HG03039 (cell line): ENCODE results near the gene PROZ.

ENCODE experiments used
- ATAC-seq: cut with Tn5 transposase; IDR thresholded peaks from one replicate; pipeline ENCODE4 v1.9.1; 2021; ENCODE audit warnings: mild to moderate bottlenecking, moderate library complexity; ENCODE audit not compliant: unreplicated experiment

PROZ gene

GRCh38 chr13:113196970-113197737 is 38.7 kb downstream of the PROZ start:
- ATAC-seq = no peak

- no peak for ATAC-seq
These were observed 43.4 kb downstream of the PROZ start for GRCh38 chr13:113201815-113202214.

DNA sequence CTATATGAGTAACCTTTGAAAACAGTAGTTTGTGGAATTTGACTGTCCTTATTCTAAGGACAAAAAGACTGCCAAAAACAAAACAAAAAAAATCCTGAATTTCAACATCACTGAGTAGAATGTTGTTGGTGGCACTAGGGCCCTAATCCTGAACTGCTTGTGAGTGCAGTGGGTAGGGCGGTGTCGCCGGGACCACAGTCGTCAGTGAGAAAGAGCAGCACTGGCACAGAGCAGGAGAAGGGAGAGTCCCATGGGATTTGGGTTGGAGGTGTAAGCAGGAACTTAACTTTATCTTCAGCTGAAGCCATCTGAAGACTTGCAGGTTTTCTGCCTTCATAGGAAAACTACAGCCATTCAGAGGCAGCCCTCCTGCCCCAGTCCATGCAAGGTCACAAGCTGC is 44.5 kb downstream of the PROZ start:
- no peak for ATAC-seq

GRCh38 chr13:113203507-113204377 is 45.3 kb downstream of the PROZ start:
- ATAC-seq = no peak

GRCh38 chr13:113204378-113204734 is 45.9 kb downstream of the PROZ start:
- no peak for ATAC-seq

- no peak for ATAC-seq
These were observed 47.0 kb downstream of the PROZ start for GRCh38 chr13:113205428-113205931.

GRCh38 chr13:113207460-113207859 is 49.0 kb downstream of the PROZ start:
- ATAC-seq = no peak

- peak; percentile 11 for ATAC-seq
These were observed 49.5 kb downstream of the PROZ start for GRCh38 chr13:113207890-113208420.

DNA sequence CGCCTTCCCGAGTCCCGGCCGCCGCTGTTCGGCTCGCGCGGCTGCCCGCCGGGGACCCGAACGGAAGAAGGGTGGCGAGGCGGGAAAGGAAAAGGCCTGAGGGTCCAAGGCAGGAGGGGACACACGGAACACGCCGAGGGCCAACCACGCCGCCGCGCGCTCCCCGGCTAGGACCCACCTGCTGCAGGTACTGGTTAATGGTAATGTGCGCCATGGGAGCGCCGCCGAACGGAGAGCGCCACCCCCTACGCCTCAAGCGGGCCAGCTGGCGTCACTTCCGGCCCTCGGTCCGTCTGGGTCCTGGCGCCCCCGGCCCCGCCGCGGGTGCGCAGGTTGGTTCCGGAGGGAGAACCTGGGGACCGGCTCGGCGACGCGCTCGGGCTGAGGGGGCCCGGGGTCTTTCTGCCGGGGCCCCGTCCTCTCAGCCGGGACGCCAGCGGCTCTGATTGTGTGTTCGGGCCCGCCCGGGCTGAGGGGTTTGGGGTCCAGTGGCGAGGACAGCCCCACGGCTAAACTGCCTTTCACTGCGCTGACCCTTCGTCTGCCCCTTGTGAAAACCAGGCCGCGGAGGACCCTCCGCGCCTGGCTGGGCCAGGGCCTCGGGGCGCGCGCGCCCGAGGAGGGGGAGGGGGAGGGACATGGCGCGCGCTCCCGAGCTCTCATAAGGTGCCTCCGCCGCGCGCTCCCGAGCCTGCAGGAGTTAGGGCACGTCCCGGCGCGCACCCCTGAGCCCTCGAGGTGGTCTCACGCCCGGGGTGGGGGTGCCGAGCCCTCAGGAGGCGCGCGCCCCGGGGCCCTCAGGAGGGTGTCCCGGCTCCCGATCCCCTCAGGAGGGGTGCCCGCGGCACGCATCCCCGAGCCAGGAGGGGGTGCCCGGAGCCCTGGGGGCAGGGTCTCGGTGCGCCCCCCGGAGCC is 50.2 kb downstream of the PROZ start, which contains the start of gene PCID2:
Gene PCID2, minus strand, starts transcription at position 249 of the 915 bp plus-strand sequence. Its CDS starts 35 bp downstream, at position 214.
- ATAC-seq = peak; percentile 64

DNA sequence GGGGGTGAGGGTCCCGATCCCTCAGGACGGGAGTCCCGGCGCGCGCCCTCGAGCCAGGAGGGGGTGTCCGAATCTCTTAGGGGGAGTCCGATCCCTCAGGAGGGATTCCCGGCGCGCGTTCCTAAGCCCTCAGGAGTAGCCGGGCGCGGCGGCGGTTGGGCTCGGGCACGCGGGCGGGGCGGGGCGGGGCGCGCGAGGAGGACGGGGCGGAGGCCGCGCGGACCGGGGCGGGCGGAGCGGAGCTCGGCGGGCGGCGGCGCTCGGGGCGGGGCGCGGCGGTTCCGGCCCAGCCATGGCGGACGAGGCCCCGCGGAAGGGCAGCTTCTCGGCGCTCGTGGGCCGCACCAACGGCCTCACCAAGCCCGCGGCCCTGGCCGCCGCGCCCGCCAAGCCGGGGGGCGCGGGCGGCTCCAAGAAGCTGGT is 50.9 kb downstream of the PROZ start, which contains the start of gene CUL4A:
Gene CUL4A, plus strand, starts transcription at position 278 of the 423 bp plus-strand sequence. Its CDS starts 15 bp downstream, at position 293.
- peak; percentile 40 for ATAC-seq

DNA sequence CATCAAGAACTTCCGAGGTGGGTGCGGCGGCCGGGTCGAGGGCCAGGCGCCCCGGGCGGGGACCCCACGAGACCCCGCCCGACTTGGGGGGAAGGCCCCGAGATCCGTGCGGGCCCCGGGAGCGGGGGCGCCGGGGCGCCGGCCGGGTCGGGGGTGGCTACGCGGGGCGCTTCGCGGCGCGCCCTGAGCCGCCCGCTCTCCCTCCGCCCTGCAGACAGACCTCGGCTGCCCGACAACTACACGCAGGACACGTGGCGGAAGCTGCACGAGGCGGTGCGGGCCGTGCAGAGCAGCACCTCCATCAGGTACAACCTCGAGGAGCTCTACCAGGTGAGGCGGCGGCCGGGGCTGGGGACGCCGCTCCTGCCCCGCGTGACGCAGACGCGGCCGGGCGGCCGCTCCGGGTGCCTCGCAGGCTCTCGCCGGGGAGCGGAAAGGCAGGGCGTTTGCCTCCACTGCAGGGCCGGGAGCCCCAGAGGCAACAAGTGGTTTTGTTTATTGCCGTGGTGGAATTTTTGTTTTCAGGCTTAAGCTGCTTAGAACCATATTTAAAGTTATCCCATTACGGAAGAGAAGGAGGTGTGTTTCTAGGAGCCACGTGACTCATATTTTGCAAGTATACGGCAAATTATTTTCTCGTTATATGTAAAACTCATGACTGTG is 51.4 kb downstream of the PROZ start:
- peak; percentile 28 for ATAC-seq

GRCh38 chr13:113210833-113211232 is 52.4 kb downstream of the PROZ start:
- ATAC-seq = no peak

DNA sequence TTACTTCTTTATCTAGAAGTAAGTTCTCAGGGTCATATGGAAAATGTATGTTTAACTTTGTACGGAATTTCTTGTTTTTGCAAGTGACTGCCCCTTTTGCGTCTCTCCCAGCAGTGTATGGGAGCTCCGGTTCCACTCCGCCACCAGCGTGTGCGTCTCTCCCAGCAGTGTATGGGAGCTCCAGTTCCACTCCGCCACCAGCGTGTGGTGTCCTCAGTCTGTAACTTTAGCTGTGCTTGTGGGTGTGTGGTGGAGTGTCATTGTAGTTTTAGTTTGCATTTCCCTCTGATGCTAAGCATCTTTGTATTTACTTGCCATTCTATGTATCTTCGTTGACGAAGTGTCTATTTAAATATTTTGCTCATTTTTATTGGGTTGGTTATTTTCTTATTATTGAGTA is 53.3 kb downstream of the PROZ start:
- no peak for ATAC-seq

- ATAC-seq = no peak
These were observed 58.0 kb downstream of the PROZ start for GRCh38 chr13:113216254-113217048.

- no peak for ATAC-seq
These were observed 60.1 kb downstream of the PROZ start for GRCh38 chr13:113218586-113218985.

DNA sequence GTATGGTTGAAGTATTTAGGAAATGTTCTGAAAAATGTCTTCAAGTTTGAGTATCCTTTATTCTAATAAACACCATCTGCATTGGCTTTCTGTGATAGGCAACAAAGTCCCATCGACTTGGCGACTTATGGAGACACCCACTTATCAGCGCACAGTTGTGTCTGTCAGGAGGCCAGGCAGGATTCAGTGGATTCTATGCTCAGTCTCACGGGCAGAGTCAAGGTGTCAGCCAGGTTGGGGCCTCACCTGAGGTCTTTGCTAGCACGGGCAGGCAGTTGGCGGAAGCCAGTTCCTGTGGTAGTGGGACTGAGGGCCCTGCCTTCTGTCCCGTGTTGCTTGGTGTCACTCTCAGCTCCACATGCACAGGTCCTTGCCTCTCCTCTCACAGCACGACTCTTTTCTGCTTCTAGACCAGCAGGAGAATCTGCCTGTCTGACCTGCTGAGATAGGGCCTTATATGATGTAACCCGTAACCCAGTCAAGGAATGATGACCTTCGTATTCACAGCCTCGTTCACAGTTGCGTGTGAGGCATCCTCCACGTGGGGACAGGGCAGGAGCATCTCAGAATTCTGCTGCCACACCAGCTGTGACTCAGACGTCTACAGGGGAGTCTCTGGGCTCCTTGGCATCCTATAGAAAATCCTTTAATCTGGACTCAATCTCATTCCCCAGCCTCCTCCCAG is 61.0 kb downstream of the PROZ start:
- ATAC-seq = no peak

GRCh38 chr13:113220141-113220598 is 61.7 kb downstream of the PROZ start:
- no peak for ATAC-seq

DNA sequence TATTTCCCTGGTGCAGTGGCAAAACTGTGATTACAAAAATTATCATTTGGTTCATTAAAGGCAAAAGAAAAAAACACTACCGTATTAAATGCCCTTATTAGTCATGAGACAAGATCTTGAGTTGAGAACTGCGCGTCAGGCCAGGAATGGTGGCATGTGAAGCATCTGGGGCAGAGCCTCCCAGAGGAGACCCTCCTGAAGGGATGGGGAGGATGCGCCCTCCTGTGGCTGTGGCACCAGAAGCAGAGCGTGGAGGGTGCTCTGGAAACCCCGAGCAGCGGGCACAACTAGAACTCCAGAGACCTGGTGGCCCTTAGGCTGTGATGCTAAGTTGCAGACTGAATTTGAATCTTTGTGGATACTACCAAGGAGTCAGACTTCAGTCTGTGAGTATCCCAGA is 62.4 kb downstream of the PROZ start:
- no peak for ATAC-seq
